ENCODE data around the gene CECR2.

Gene CECR2

DNA sequence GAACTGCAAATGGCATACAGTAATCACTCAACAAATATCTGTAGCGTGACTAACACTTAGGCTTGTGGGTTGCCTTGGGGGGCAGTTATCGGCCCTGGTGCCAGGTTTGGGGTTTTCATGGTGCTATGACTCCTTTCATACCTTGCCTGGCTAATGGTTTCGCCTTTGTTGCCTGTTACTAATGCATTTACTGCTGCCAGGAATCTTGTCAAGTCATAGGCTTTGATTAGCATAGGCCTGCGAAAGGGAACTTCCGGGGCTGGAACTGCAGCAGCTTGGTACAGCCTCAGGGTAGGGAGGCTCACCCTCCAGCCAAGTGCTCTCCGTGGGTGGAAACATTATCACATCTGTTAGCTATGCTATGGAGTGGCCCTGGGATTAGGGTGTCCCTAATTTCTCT is 207.2 kb downstream of the CECR2 start:
- no peak for DNase-seq

DNA sequence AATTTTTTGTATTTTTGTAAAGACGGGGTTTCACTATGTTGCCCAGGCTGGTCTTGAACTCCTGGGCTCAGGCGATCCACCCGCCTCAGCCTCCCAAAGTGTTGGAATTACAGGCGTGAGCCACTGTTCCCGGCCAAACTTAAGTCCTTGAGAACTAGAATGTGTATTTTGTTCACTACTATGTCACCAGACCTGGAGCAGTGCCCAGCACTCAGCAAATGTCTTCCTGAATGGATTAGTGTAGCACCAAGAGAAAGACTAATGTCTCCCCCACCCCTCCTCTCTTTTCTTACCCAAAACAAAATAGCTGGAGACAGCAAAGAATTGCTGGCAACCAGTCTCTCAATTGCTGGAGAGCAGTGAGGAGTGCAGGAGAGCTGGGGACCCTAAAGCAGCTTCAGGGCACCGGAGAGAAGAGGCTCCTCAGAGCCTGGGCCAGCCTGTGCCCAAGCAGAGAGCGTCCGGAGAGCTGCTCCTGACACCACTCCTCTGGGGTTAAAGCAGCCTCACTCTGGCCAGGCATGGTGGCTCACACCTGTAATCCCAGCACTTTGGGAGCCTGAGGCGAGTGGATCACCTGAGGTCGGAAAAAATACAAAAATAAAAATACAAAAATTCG is 209.0 kb downstream of the CECR2 start:
- no peak for DNase-seq

DNA sequence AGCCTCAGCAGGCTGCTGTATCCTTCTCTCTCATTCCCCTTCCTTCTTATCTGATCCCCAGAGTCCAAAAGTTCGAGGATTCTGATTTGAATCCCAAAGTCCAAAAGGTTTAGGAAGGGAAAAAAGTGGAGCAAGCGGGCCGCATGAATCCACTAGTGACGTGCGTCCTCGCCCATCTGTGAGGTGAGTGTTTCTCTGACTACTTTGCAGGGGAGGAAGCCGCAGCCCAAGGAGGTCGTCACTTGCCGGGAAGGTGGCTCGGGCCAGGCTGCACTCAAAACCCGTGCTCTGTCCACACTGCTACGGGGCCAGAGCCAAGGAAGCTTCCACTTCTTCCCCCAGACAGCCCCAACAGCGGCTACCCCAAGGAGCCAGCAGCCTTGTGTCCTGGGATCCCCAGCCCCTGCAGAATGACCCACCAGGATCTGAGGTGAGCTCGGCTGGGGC is 210.3 kb downstream of the CECR2 start:
- DNase-seq = no peak

DNA sequence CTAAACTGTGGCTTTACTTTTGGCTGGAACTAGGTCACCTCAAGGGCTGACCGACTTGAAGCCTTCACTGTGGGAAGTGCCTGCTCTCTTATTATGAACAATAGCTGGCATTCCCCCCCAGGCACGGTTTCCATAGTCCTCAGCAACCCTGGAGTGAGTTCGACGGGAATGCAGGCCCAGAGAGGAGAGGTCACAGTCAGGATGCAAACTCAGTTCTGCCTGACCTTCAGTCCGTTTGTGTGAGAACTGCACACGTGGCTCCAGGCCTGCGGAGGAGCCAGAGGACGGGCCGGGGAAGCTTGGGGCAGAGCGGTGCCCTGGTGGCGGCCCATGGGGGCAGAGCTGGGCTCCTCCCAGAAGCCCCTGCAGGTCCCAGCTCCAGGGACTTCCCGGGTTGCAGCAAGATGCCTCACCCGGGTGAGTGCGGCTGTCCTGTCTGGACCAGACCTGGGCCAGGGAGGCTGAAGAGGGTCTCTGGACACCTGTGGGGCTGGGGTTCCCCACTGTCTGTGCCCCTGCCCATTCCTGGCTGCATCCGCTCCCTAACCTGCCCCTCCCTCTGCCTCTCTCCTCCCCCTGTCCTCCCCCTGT is 211.3 kb downstream of the CECR2 start:
- peak in 1 of 2 experiments; percentile 8 for DNase-seq

DNA sequence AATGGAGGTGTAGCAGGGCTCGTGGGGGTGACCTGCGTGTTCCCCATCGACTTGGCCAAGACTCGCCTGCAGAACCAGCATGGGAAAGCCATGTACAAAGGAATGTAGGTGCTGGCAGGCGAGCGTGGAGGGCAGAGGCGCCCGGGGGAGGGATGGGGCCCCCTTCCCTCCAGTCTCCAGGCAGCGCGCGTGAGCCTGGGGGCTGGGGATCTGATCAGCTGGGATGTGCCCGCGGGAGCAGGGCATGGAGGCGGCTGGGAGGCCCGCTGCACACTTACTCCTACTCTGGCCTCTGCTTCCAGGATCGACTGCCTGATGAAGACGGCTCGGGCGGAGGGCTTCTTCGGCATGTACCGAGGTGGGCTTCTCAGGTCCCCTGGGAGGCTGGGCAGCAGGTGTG is 211.8 kb downstream of the CECR2 start:
- no peak for DNase-seq

DNA sequence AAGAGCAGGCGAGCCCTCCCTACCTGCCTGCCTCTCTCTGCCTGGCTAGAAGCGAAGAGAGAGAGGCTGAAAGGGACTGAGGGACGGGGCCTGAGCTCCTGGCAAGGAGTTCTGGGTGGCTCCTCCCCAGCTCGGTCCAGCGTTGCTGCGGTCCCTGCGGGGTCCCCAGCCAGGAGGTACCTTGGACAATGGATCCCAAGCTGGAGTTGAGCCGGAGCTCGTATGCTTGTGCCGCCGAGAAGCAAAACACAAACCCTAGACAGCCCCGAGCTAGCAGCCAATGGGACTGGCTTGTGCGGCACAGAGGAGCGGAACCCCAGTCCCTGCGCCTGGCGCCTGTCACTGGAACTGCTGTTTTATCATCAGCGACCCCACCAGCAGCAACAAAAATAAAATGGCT is 212.4 kb downstream of the CECR2 start:
- no peak for DNase-seq

DNA sequence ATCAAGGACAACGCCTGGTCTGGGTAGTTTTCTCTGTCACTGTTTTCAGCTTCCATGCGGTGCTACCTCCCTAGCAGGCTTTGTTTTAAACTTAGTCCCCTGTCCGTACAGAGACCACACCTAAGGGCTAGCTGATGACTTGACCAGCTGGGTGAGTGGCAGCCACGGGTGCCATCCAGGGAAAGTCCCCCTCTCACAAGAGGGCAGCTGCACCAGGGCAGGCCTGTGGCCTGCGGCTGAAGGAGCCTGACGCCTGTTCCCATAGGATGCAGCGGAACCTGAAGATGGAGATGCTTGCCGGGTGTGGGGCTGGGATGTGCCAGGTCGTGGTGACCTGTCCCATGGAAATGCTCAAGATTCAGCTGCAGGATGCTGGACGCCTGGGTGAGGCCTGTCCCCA is 213.9 kb downstream of the CECR2 start:
- no peak for DNase-seq

DNA sequence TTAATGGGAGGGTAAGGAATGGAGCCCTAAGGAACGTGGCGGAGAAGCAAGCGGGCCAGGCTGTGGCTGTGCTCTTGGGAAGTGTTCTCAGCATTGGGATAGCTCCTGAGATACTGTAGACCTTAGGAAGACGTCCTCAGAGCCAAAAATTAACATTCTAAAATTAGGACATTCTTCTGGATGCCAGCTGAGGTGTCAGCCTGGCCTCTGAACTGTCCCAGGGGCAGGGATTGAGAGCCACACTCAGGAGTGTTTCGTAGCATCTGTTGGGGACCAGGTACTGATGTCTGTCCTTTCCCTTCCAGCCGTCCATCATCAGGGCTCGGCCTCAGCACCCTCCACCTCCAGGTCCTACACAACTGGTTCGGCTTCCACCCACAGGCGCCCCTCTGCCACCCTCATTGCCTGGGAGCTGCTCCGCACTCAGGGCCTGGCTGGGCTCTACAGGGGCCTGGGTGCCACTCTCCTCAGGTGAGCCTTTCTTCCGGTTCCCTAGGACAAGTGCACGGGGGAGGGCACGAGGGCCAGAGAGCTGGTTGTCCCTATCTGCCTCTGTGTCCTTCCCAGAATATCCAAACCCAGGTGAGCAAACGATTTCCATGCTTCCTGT is 217.7 kb downstream of the CECR2 start:
- no peak for DNase-seq

DNA sequence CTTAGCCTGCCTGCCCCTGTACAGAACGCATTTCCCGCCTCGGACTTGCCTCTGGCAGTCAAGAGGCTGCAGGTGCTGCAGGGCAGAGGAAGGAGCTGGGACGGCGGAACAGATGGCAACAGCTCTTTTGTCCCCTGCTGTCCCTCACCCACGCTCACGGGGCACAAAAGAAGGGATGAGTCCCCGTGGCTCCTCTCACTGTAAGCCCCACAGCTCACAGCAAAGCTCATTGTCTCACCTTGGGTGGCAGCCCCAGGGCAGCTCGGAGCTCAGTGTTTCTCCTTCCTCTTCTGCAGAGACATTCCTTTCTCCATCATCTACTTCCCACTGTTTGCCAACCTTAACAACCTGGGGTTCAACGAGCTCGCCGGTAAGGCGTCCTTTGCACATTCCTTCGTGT is 218.4 kb downstream of the CECR2 start:
- DNase-seq = peak; percentile 59 to 65

DNA sequence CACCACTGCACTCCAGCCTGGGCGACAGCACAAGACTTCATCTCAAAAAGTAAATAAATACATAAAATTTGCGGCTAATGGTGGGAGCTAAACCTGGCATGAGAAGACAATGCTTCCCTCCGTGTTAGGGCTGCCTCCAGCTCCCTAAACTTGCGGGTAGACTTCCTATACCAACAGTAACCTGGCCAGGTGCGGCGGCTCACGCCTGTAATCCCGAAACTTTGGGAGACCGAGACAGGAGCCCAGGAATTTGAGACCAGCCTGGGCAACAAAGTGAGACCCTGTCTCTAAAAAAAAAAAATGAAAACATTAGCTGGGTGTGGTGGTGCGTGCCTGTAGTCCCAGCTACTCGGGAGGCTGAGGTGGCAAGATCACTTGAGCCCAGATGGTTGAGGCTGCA is 219.3 kb downstream of the CECR2 start:
- DNase-seq = no peak

DNA sequence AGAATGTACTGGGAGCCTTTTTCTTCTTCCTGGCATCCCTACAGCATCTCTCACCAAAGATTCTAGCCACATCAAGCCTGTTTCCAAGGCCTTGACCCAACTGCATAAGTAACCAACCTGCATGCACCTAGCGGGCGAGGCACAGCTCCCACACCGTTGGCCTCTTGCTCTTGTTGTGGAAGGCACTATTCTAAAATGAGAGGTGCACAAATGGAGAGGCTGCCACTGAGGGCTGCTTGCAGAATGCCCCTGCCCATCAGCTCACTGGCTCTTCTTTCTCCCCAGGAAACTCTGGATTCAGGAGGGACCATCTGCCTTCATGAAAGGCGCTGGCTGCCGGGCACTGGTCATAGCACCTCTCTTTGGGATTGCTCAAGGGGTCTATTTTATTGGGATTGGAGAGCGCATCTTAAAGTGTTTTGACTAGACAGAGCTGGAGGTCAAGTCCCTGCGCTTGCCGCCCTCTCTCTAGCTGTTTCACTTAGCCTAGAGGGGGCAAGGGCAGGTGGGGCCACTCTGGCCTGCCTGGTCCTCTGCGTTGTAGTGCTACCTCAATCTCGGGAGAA is 220.6 kb downstream of the CECR2 start:
- no peak for DNase-seq

DNA sequence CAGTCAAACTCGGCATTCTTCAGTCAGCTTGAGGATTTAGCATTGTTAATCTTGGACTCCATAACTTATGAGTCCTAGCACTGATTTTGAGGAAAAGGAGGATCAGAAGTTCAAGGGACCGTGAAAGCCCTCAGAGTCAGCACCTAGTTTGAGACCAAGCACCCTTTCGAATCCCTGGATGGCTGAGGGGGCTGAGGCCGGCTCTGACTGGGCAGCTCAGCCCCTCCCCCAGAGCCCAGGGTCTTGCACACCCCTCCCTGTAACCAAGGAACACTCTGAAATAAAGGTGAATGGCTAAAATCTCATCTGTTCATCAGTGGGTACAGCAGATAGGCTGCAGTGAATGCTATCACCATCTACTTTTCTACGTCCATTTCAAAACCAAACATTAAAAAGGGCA is 221.3 kb downstream of the CECR2 start:
- no peak for DNase-seq

DNA sequence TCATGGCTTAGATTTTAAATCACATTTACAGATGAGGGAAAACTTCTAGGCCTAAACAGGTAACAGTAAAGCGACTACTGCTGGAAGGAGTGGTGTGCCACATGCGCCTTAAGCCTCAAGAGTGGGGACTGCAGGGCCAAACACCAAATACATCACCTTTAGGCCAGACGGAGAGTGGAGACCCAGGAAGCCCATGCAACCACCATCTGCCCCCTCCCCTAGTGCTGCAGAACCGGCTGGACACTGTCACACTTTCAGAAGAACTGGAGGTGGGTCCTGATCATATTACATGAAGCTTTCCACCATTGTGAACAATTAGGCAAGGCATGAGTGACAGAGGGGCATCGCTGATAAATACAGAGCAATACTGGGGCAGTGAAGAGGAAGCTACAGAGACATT is 222.9 kb downstream of the CECR2 start:
- DNase-seq = no peak

DNA sequence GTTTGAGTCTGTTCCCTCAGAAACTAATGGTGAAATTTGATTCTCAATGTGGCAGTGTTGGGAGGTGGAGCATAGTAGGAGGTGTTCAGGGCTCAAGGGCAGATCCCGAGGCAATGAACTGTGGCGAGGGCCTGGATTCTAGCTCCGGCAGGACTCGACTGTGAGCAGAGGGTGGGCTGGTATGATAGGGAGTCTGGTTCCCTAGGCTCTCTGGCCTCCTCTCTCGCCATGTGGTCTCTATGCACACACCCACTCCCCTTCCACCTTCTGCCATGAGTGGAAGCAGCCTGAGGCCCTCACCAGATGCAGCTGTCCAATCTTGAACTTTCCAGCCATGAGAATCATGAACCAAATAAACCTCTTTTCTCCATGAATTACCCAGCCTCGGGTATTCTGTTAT is 227.0 kb downstream of the CECR2 start:
- DNase-seq = no peak

DNA sequence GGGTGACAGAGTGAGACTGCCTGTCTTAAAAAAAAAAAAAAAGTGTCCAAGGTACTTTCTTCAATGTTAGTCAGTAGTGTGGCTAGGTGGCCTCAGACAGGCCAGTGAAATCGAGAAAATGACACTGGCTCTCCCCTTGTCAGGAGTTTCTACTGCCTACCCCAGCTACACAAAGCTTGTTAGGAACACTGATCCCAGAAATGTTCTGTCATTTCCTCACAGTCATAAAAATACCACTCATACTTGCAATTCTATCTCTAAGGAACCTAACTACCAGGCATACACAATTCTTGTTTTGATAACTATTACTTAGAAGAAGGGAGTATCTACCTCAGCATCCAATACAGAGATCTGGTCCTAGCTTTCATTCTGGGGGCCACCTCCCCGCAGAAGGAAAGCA is 228.0 kb downstream of the CECR2 start:
- DNase-seq = no peak

DNA sequence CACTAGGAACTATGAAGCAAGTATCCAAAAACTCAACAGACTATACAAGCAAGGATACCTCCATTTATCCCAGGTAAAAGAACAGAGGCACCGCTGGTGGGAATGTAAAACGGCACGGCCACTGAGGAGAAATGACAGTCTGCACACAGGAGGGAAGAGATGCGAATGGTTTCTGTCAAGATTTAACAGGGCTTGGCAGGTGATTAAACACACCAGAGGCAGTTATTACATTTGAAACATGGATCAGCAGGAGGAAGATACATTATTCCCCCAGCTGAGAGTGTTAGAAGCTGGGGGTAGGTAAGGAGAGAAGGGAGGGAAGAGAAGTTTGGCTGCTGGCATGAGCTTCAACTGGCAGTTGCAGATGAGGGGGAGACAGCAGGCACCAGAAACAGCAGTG is 229.1 kb downstream of the CECR2 start:
- no peak for DNase-seq

DNA sequence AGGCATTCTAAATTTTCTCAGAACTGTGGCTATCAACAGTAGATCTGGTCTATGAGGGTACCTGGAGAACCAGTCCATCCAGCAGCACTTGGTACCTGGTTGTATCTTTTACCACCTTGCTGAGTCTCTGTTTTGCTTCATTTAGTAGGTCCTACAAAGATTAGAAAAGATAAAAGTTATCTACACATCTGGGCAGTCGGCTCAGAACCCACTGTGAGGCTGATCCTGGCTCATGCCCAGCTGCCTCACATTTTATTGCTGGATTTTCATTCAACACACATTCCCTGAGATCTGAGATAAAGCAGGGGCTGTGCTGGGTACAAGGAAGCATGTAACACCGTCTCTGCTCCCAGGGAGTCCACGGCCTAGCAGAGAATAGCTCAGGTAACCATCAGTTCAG is 231.8 kb downstream of the CECR2 start:
- no peak for DNase-seq

DNA sequence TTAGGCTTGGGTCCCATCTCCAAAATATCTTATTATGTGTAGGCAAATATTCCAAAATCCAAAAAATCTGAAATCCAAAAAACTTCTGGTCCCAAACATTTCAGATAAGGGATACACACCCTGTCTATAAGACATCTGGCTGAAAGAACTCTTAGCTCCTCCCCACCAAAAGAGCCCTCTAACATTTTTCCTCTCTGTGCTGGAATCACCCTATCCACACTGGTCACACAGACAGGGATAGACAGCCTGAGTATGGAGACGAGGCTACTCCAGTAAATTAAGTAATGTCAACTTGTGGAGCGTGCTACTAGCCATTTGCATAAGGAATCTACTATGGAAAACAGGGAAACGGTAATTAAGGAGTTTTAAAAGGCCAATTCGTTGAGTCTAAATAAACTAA is 234.4 kb downstream of the CECR2 start:
- DNase-seq = no peak

DNA sequence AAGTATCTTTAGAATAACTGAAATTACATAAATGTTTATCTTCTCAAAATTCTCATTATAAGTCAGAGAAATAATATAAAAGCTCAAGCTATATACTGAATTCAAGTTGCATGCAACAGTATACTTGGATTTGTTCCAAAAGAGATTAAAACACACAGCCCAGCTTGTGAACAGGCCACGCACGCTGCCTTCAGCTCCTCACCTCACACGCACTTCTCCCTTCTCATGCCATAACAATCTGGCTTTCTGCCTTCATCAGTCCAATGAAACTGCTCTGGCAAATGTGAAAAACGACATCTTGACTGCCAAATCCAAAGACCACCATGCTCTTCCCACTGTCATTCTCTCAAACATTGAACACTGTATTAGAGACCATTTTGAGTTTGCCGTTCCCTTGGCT is 237.2 kb downstream of the CECR2 start:
- no peak for DNase-seq

Data from SHP77 (cell line).